ENCODE measurements around the gene ZNF705A.
"Not testable (repeated sequence)": the region's sequence is repeated elsewhere in the genome, so short reads cannot be mapped to it uniquely, and the experiment has no call there.

The ZNF705A gene

GRCh38 chr12:8156845-8157244, at the start of gene ZNF705A:
Gene ZNF705A (plus strand): TSS chr12:8157015. CDS start chr12:8172626, 15,611 bp downstream.
- TF ChIP-seq CTCF (conservative IDR thresholded peaks at IDR 0.05; ENCODE audit: low read depth, low read length), result no peak
- DNase-seq (ENCODE audit: low read depth), result peak; percentile 83
- H3K4me3 ChIP-seq (ENCODE audit: low read depth, low read length), result no peak within 1 kb of the TSS

- peak; percentile 90 for DNase-seq (ENCODE audit: low read depth)
- peak overlapping the region; percentile 17 for H3K4me3 ChIP-seq (ENCODE audit: low read depth, low read length)
- TF ChIP-seq CTCF (conservative IDR thresholded peaks at IDR 0.05; ENCODE audit: low read depth, low read length), result peak; percentile 98
These were observed 47.9 kb upstream of the ZNF705A start for GRCh38 chr12:8108808-8109398.

GRCh38 chr12:8113117-8113516, 43.7 kb upstream of the ZNF705A start:
- not testable (repeated sequence) for DNase-seq (ENCODE audit: low read depth); H3K4me3 ChIP-seq (ENCODE audit: low read depth, low read length)

GRCh38 chr12:8120072-8120713, 36.6 kb upstream of the ZNF705A start:
- no peak overlapping the region for H3K4me3 ChIP-seq (ENCODE audit: low read depth, low read length)
- no peak for DNase-seq (ENCODE audit: low read depth)
- TF ChIP-seq CTCF (conservative IDR thresholded peaks at IDR 0.05; ENCODE audit: low read depth, low read length), result no peak

GRCh38 chr12:8123124-8123912, 33.5 kb upstream of the ZNF705A start, which contains the start of gene CLEC4A:
Gene CLEC4A (plus strand): TSS chr12:8123617. CDS start chr12:8123879, 262 bp downstream.
- no peak for TF ChIP-seq CTCF (conservative IDR thresholded peaks at IDR 0.05; ENCODE audit: low read depth, low read length)
- no peak for DNase-seq (ENCODE audit: low read depth)
- no peak within 1 kb of the TSS for H3K4me3 ChIP-seq (ENCODE audit: low read depth, low read length)

- H3K4me3 ChIP-seq (ENCODE audit: low read depth, low read length), result no peak overlapping the region
- DNase-seq (ENCODE audit: low read depth), result no peak
- no peak for TF ChIP-seq CTCF (conservative IDR thresholded peaks at IDR 0.05; ENCODE audit: low read depth, low read length)
These were observed 29.7 kb upstream of the ZNF705A start for GRCh38 chr12:8127138-8127537.

GRCh38 chr12:8133636-8134397, 23.0 kb upstream of the ZNF705A start:
- DNase-seq (ENCODE audit: low read depth); H3K4me3 ChIP-seq (ENCODE audit: low read depth, low read length): not testable (repeated sequence)

GRCh38 chr12:8134398-8134930, 22.4 kb upstream of the ZNF705A start:
- DNase-seq (ENCODE audit: low read depth); H3K4me3 ChIP-seq (ENCODE audit: low read depth, low read length): not testable (repeated sequence)

- not testable (repeated sequence) for DNase-seq (ENCODE audit: low read depth); H3K4me3 ChIP-seq (ENCODE audit: low read depth, low read length)
These were observed 15.2 kb upstream of the ZNF705A start for GRCh38 chr12:8141647-8142046.
